ENCODE data around the gene CLIC4. TPM values are rescaled to one million over a fixed set of nuclear protein-coding genes. Genes with fewer than 3 reads are reported as not detected.
"Not testable (repeated sequence)": the region's sequence is repeated elsewhere in the genome, so short reads cannot be mapped to it uniquely, and the experiment has no call there.

CLIC4 gene
- 271 and 344 TPM in 2 replicates for total RNA-seq (2012; rRNA removed)

DNA sequence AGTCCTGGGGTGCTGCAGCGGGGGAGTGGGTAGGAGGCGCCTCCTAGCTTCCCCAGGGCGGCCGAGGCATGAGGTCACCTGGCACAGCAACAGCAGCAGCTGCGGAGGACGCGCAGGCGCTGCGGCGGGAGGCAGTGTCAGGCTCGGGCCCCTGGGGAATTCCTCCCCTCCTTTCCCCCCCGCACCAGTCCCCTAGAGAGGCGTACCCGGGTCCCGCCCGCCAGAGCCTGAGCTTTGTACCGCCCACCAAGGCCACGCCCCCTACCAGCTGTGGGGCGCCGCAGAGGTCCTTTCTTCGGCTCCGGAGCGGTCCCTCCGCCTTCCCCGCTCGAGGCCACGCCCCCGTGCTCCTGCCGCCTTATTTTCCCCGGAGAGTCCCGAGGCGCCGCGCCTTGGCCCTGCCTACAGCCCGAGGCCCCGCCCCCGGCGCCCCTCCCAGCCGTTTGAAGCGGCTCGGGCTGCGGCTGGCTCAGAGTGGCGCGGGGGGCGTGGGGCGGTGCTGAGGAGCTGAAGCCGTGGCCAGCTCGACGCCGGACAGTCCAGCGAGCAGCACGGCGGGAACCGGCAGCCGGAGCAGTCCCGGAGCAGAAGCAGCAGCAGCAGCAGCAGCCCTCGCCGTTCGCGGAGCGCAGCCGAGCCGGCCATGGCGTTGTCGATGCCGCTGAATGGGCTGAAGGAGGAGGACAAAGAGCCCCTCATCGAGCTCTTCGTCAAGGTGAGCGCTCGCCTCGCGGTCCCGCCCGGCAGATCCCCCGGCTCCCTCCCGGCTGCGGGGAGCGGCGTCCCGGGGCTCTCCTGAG lies at the start of gene CLIC4:
TSS of gene CLIC4 (plus strand) at position 537 of the 800 bp plus-strand sequence. CDS start at position 644, 107 bp downstream.
- Histone ChIP-seq H3K9me3 (replicated peaks; ENCODE audit: low read length) (no peaks in the 10 kb centered on the region), H3K9ac (ENCODE audit: low read depth, low read length) (peak within 1 kb of the TSS; percentile 93), H3K27me3 (ENCODE audit: control insufficient read depth, insufficient read depth, low read length) (no peaks in the 10 kb centered on the region), H3K4me1 (ENCODE audit: control insufficient read depth, insufficient read depth, low read length) (peaks cover 37% of the 10 kb centered on the region), H3K36me3 (ENCODE audit: insufficient read depth, low read length) (peaks cover 9% of the 10 kb centered on the region), H3K4me3 (ENCODE audit: low read length) (peak within 1 kb of the TSS; percentile 96), H3K4me2 (ENCODE audit: low read length) (peak within 1 kb of the TSS; percentile 87)

DNA sequence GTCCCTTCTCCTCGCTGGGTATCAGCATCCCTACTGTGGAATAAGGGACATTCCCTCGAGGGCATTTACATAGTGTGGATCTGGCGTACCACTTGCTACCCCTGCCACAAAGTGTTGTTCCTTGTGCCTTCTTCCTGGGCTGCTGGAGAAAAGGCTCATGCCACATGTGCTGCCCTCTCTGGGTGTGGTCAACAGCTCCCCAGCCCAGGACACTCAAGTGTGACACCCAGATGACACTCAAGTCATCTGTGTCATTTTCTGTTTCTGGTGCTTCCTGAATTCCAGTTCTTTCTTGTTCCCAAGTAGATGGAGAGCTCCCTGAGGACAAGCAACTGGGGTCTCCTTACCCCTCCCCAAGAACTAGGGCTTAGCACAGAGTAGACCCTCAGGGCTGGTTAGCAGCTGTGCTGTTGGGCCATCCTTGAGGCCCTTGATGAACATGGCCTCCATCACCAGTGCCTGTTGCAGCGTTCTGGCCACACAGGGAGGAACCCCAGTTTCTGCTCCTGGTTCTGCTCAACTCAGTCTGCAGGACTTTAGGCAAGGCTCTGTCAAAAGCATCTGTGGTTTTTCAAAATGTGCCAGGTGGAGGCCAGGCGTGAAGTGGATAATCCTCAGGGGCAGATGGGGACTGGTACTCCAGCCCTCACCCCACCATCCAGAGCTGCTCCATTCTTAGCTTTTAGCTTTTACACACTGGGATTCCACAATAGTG lies 49.0 kb upstream of the CLIC4 start:
- Histone ChIP-seq H3K36me3 (ENCODE audit: insufficient read depth, low read length) (no peaks in the 10 kb centered on the region), H3K27me3 (ENCODE audit: control insufficient read depth, insufficient read depth, low read length) (no peaks in the 10 kb centered on the region), H3K9ac (ENCODE audit: low read depth, low read length) (no peak overlapping the region), H3K4me1 (ENCODE audit: control insufficient read depth, insufficient read depth, low read length) (peaks cover 15% of the 10 kb centered on the region), H3K4me2 (ENCODE audit: low read length) (no peak overlapping the region), H3K9me3 (replicated peaks; ENCODE audit: low read length) (no peaks in the 10 kb centered on the region), H3K4me3 (ENCODE audit: low read length) (no peak overlapping the region)

DNA sequence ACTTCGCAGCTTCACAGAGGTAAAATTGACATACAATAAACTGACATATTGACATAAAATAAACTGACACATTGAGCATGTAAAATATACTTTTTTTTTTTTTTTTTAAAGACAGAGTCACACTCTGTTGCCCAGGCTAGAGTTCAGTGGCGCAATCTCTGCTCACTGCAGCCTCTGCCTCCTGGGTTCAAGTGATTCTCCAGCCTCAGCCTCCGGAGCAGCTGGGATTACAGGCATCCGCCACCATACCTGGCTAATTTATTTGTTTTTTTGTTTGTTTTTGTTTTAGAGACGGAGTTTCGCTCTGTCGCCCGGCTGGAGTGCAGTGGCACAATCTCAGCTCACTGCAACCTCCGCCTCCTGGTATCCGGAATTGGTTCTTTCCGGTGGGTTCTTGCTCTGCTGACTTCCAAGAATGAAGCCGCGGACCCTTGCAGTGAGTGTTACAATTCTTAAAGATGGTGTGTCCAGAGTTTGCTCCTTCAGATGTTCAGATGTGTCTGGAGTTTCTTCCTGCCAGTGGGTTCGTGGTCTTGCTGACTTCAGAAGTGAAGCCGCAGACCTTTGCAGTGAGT lies 48.4 kb upstream of the CLIC4 start:
- H3K36me3 ChIP-seq (ENCODE audit: insufficient read depth, low read length) = no peaks in the 10 kb centered on the region
- no peak overlapping the region for H3K4me3 ChIP-seq (ENCODE audit: low read length)
- no peak overlapping the region for H3K4me2 ChIP-seq (ENCODE audit: low read length)
- H3K27me3 ChIP-seq (ENCODE audit: control insufficient read depth, insufficient read depth, low read length) = no peaks in the 10 kb centered on the region
- no peak overlapping the region for H3K9ac ChIP-seq (ENCODE audit: low read depth, low read length)
- peaks cover 15% of the 10 kb centered on the region for H3K4me1 ChIP-seq (ENCODE audit: control insufficient read depth, insufficient read depth, low read length)
- no peaks in the 10 kb centered on the region for H3K9me3 ChIP-seq (replicated peaks; ENCODE audit: low read length)

DNA sequence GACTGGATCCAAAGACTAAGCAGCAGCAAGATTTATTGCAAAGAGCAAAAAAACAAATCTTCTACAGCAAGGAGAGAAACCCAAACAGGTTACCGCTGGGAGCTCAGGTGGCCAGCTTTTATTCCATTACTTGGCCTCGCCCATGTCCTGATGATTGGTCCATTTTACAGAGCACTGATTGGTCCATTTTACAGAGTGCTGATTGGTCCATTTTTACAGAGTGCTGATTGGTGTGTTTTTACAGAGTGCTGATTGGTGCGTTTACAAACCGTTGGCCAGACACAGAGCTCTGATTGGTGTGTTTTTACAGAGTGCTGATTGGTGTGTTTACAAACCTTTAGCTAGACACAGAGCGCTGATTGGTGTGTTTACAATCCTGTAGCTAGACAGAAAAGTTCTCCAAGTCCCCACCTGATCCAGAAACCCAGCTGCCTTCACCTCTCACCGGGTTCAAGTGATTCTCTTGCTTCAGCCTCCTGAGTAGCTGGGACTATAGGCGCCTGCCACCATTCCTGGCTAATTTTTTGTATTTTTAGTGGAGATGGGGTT lies 47.7 kb upstream of the CLIC4 start:
- H3K4me2 ChIP-seq (ENCODE audit: low read length); H3K36me3 ChIP-seq (ENCODE audit: insufficient read depth, low read length); H3K9me3 ChIP-seq (replicated peaks; ENCODE audit: low read length); H3K4me3 ChIP-seq (ENCODE audit: low read length); H3K27me3 ChIP-seq (ENCODE audit: control insufficient read depth, insufficient read depth, low read length); H3K9ac ChIP-seq (ENCODE audit: low read depth, low read length): not testable (repeated sequence)
- peaks cover 19% of the 10 kb centered on the region for H3K4me1 ChIP-seq (ENCODE audit: control insufficient read depth, insufficient read depth, low read length)

DNA sequence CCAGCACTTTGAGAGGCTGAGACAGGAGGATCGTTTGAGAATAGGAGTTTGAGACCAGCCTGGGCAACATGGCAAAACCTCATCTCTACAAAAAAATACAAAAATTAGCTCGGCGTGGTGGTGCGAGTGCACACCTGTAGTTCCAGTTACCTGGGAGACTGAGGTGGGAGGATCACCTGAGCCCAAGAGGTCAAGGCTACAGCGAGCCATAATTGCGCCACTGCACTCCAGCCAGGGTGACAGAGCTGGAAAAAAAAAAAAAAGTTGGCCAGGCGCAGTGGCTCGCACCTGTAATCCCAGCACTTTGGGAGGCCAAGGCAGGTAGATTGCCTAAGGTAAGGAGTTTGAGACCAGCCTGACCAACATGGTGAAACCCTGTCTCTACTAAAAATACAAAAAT lies 46.9 kb upstream of the CLIC4 start:
- H3K9me3 ChIP-seq (replicated peaks; ENCODE audit: low read length); H3K9ac ChIP-seq (ENCODE audit: low read depth, low read length); H3K4me3 ChIP-seq (ENCODE audit: low read length); H3K36me3 ChIP-seq (ENCODE audit: insufficient read depth, low read length); H3K4me2 ChIP-seq (ENCODE audit: low read length); H3K27me3 ChIP-seq (ENCODE audit: control insufficient read depth, insufficient read depth, low read length): not testable (repeated sequence)
- H3K4me1 ChIP-seq (ENCODE audit: control insufficient read depth, insufficient read depth, low read length) = peaks cover 21% of the 10 kb centered on the region

DNA sequence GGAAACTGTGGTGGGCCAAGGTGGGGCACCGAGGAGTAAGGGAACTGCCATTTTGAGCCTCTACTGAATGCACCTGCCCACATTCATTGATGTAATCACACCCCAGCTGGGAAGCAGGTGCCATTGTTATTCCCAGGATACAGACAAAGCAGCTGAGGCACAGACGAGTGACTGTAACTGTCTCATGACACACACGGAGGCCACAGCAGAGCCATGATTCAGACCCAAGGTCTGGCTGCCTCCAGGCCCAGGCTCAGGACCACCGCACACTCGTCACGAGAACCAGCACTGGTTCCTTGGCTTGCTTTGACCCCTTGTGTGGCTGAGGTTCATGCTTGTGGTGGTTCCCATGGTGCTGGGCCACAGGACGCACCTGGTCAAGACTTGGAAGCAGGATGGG lies 45.6 kb upstream of the CLIC4 start:
- Histone ChIP-seq H3K36me3 (ENCODE audit: insufficient read depth, low read length) (no peaks in the 10 kb centered on the region), H3K4me3 (ENCODE audit: low read length) (no peak overlapping the region), H3K9me3 (replicated peaks; ENCODE audit: low read length) (no peaks in the 10 kb centered on the region), H3K9ac (ENCODE audit: low read depth, low read length) (no peak overlapping the region), H3K4me1 (ENCODE audit: control insufficient read depth, insufficient read depth, low read length) (peaks cover 17% of the 10 kb centered on the region), H3K4me2 (ENCODE audit: low read length) (no peak overlapping the region), H3K27me3 (ENCODE audit: control insufficient read depth, insufficient read depth, low read length) (no peaks in the 10 kb centered on the region)

DNA sequence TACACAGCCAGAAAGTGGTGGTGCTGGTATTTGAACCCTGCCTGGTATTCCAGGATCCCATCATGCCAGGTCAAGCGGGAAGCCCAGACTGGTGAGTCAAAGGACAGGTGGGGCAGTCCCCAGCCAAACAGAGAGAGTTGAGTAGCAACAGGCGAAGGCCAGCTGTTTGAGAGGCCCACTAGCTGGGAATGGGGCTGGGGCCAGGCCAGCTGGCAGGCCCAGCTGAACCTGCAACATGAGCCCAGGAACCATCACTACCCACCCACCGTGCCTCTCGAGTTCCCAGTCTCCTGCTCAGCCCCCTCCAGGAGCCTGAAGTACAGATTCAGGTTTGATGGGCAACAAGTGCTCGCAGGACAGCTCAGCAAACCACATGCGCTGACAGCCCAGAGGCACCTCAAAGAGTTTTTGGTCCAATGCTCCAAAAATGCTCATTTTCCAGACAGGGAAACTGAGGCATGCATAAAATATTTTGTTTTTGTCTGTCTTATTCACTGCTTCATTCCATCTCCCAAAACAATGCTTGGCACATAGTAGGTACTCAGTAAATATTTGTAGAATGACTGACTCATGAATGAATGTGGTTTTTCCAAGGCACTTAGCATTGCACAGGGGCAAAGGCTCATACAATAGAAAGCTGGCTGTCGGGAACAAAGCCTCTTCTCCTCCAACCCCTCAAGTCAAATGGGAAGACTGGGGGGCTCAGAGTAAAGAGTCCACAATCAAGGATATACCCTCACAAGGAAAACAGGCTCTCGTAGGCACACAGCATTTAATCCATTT lies 42.5 kb upstream of the CLIC4 start:
- Histone ChIP-seq H3K4me1 (ENCODE audit: control insufficient read depth, insufficient read depth, low read length) (peaks cover 26% of the 10 kb centered on the region), H3K9me3 (replicated peaks; ENCODE audit: low read length) (no peaks in the 10 kb centered on the region), H3K36me3 (ENCODE audit: insufficient read depth, low read length) (no peaks in the 10 kb centered on the region), H3K4me3 (ENCODE audit: low read length) (no peak overlapping the region), H3K4me2 (ENCODE audit: low read length) (no peak overlapping the region), H3K27me3 (ENCODE audit: control insufficient read depth, insufficient read depth, low read length) (no peaks in the 10 kb centered on the region), H3K9ac (ENCODE audit: low read depth, low read length) (no peak overlapping the region)

DNA sequence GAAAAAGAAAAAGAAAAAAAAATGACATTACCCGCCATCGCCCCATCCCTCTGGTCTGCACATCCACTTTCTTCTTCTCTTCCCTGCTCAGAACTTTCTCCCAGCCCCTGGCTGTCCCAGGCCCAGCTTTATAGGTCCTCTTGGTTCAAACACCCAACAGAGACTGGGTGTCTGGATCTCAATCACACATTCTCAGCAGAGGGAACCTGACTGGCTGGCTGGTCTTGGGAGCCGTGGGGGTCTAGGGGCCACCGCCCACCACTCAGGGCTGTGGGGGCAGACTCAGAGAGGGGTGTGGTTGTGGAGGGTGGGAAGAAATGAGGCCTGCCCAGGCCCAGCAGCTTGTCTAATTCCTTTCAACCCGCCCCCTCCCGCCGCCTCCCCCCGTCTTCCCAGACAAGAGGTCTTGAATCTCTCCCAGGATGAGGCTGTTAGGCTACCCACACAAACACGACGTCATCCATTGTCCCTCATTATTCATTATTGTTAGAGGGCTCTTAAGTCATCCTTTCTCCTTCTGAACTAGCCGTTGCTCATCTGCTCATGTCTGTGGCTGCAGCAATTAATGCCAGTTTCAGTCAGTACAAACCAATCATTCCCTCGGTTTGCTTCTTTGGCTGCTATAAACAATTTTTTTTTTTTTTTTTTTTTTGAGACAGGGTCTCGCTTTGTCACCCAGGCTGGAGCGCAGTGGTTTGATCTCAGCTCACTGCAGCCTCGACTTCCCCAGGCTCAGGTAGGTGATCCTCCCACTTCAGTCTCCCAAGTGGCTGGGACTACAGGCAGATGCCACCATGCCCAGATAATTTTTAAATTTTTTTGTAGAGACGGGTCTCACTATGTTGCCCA lies 40.6 kb upstream of the CLIC4 start:
- Histone ChIP-seq H3K9me3 (replicated peaks; ENCODE audit: low read length) (no peaks in the 10 kb centered on the region), H3K9ac (ENCODE audit: low read depth, low read length) (peak overlapping the region; percentile 61), H3K27me3 (ENCODE audit: control insufficient read depth, insufficient read depth, low read length) (no peaks in the 10 kb centered on the region), H3K36me3 (ENCODE audit: insufficient read depth, low read length) (no peaks in the 10 kb centered on the region), H3K4me2 (ENCODE audit: low read length) (peak overlapping the region; percentile 3), H3K4me1 (ENCODE audit: control insufficient read depth, insufficient read depth, low read length) (peaks cover 31% of the 10 kb centered on the region), H3K4me3 (ENCODE audit: low read length) (no peak overlapping the region)

DNA sequence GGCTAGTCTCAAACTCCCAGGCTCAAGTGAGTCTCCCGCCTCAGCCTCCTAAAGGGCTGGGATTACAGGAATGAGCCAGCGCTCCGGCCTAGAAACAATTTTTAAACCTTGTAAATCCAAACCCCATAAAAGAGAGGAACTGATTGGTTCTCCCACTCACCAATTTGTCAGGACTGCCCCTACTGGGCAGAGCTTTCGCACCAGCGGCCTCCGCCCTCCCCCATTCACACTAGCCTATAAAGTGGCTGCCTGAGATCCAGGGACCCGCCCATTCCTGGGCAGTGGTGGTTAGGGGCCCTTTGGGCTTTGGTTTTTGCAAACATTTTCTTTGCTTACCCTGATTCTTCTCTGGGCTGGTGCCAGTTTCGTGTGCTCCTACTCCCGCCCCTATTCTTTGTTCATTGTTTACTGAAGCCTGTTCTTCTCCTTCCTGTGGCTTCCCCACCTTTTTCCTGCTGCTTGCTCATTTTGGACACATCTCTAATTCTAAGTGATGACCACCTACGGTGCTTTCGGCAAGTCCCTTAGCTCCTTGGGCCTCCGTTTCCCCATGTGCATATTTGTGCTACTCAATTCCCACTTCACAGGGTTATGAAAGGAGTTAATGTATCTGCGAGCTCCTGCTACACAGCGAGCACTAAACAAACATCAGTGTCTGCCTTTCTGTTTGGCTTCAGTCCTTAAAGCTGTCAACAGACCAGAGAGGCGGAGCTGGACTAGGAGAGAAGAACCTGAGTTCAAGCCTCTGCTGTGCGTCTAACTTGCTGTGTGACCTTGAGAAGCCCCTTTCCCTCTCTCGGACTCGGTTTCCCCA lies 39.8 kb upstream of the CLIC4 start:
- Histone ChIP-seq H3K9ac (ENCODE audit: low read depth, low read length) (peak overlapping the region; percentile 61), H3K4me3 (ENCODE audit: low read length) (no peak overlapping the region), H3K27me3 (ENCODE audit: control insufficient read depth, insufficient read depth, low read length) (no peaks in the 10 kb centered on the region), H3K9me3 (replicated peaks; ENCODE audit: low read length) (no peaks in the 10 kb centered on the region), H3K36me3 (ENCODE audit: insufficient read depth, low read length) (no peaks in the 10 kb centered on the region), H3K4me1 (ENCODE audit: control insufficient read depth, insufficient read depth, low read length) (peaks cover 31% of the 10 kb centered on the region), H3K4me2 (ENCODE audit: low read length) (peak overlapping the region; percentile 12)

DNA sequence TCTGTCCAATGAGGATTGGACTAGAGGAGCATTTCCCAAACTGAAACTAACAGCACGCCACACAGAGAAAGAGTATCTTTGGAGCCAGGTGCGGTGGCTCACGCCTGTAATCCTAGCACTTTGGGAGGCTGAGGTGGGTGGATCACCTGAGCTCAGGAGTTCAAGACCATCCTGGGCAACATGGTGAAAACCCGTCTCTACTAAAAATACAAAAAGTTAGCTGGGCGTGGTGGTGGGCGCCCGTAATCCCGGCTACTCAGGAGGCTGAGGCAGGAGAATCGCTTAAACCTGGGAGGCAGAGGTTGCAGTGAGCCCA lies 39.2 kb upstream of the CLIC4 start:
- H3K27me3 ChIP-seq (ENCODE audit: control insufficient read depth, insufficient read depth, low read length); H3K9me3 ChIP-seq (replicated peaks; ENCODE audit: low read length); H3K36me3 ChIP-seq (ENCODE audit: insufficient read depth, low read length); H3K4me3 ChIP-seq (ENCODE audit: low read length); H3K9ac ChIP-seq (ENCODE audit: low read depth, low read length); H3K4me2 ChIP-seq (ENCODE audit: low read length): not testable (repeated sequence)
- peaks cover 31% of the 10 kb centered on the region for H3K4me1 ChIP-seq (ENCODE audit: control insufficient read depth, insufficient read depth, low read length)
